HCT116 (cell line): ENCODE data around the gene GOLGA1. TPM values are rescaled to one million over a fixed set of nuclear protein-coding genes. Genes with fewer than 3 reads are reported as not detected.

Experiments
- ATAC-seq: fragments of 200-7000 bp; cut with Tn5 transposase; 2 replicates; pipeline ENCODE4 v1.9.1; 2020; ENCODE audit warnings: mild to moderate bottlenecking, moderate library complexity
- BruUV-seq: library from RNA; stranded (reverse); fragments of 400-500 nt; replicated peaks from 2 replicates; lab custom pipeline; 2021; lab: Mats Ljungman, UMichigan
- CTCF ChIA-PET: fragments of 300-600 bp; sonication (Branson Sonifier 250); formaldehyde crosslinking; loops from one replicate; lab custom pipeline; 2021; ENCODE audit warnings: antibody characterized with exemption; lab: Charles Lee
- POLR2A ChIA-PET: fragments of 300-600, 350-600 bp; sonication (Branson Sonifier 250); formaldehyde crosslinking; loops from one replicate; lab custom pipeline; 2021; ENCODE audit warnings: antibody characterized with exemption; lab: Charles Lee
- RAD21 ChIA-PET, 2 experiments: fragments of 300-600 bp; sonication (Branson Sonifier 250); formaldehyde crosslinking; loops; one replicate each; lab custom pipeline; 2023; ENCODE audit warnings: low total read pairs in 2 of 2; ENCODE audit not compliant: uncharacterized antibody in 2 of 2, unreplicated experiment in 2 of 2, low non-redundant PET in 1 of 2; lab: Charles Lee
- DNase-seq: peaks from one replicate; pipeline ENCODE4 v3.0.0-alpha.2; 2010; ENCODE audit warnings: low read depth, low spot score
- H2AFZ ChIP-seq: fragments of 200-600 bp; shearing (Covaris generic), sonication (generic); 2 replicates; pipeline ENCODE4 v1.6.1; 2017; ENCODE audit warnings: low read depth, mixed run types, mixed read lengths, antibody characterized with exemption, low read length; ENCODE audit not compliant: poor library complexity, severe bottlenecking
- H3K27ac ChIP-seq: 2 replicates; pipeline ENCODE4 v1.5.1; 2012; ENCODE audit warnings: low read depth, low read length
- H3K27me3 ChIP-seq: fragments of 200-600 bp; sonication (generic); 2 replicates; pipeline ENCODE4 v1.6.1; 2016; ENCODE audit warnings: mixed run types, low read length, mixed read lengths; ENCODE audit not compliant: insufficient read depth
- H3K36me3 ChIP-seq, 2 experiments: fragments of 200-500 bp in 1 of 2; fragments of 200-600 bp in 1 of 2; sonication (Bioruptor generic) in 1 of 2; sonication (generic) in 1 of 2; 2 replicates each; pipeline versions ENCODE4 v1.5.1 to v1.6.1; 2014 to 2016; ENCODE audit warnings: low read length in 2 of 2, inconsistent platforms in 1 of 2, mixed read lengths in 1 of 2, mixed run types in 1 of 2; ENCODE audit not compliant: insufficient read depth in 2 of 2, control insufficient read depth in 1 of 2
- H3K4me1 ChIP-seq, 2 experiments: fragments of 200-600 bp in 1 of 2; sonication (generic) in 1 of 2; 2 replicates each; pipeline versions ENCODE4 v1.5.1 to v1.6.1; 2012 to 2017; ENCODE audit warnings: low read length in 2 of 2, inconsistent platforms in 1 of 2, mild to moderate bottlenecking in 1 of 2, mixed read lengths in 1 of 2, mixed run types in 1 of 2, moderate library complexity in 1 of 2; ENCODE audit not compliant: insufficient read depth in 2 of 2, control insufficient read depth in 1 of 2
- H3K4me2 ChIP-seq: fragments of 200-600 bp; sonication (generic); 2 replicates; pipeline ENCODE4 v1.6.1; 2017; ENCODE audit warnings: mixed run types, low read length, mixed read lengths
- H3K4me3 ChIP-seq, 2 experiments: fragments of 200-600 bp in 1 of 2; sonication (generic) in 1 of 2; replicated peaks in 1 of 2; 2 replicates each; pipeline ENCODE4 v1.5.1; 2011 to 2016; ENCODE audit warnings: low read length in 2 of 2, control low read depth in 1 of 2, low read depth in 1 of 2, mild to moderate bottlenecking in 1 of 2, mixed read lengths in 1 of 2, mixed run types in 1 of 2
- H3K79me2 ChIP-seq: fragments of 200-600 bp; sonication (generic); 2 replicates; pipeline ENCODE4 v1.6.1; 2017; ENCODE audit warnings: mild to moderate bottlenecking, mixed run types, low read length, moderate library complexity, mixed read lengths; ENCODE audit not compliant: insufficient read depth
- H3K9ac ChIP-seq: fragments of 200-600 bp; sonication (generic); 2 replicates; pipeline ENCODE4 v1.6.1; 2016; ENCODE audit warnings: low read length, mixed read lengths
- H3K9me2 ChIP-seq: fragments of 200-600 bp; sonication (generic), shearing (Covaris generic); 2 replicates; pipeline ENCODE4 v1.6.1; 2017; ENCODE audit warnings: mixed run types, mild to moderate bottlenecking, moderate library complexity; ENCODE audit not compliant: insufficient read depth
- H3K9me3 ChIP-seq, 2 experiments: fragments of 200-500 bp in 1 of 2; fragments of 200-600 bp in 1 of 2; sonication (Bioruptor generic) in 1 of 2; sonication (generic) in 1 of 2; 2 replicates each; pipeline ENCODE4 v1.6.1; 2014 to 2017; ENCODE audit warnings: low read length in 2 of 2, mixed read lengths in 2 of 2, inconsistent platforms in 1 of 2, low read depth in 1 of 2, mild to moderate bottlenecking in 1 of 2, mixed run types in 1 of 2, moderate library complexity in 1 of 2; ENCODE audit not compliant: control insufficient read depth in 1 of 2, insufficient read depth in 1 of 2
- H4K20me1 ChIP-seq: fragments of 200-600 bp; sonication (generic), shearing (Covaris generic); 2 replicates; pipeline ENCODE4 v1.6.1; 2017; ENCODE audit warnings: mixed run types, mild to moderate bottlenecking, moderate library complexity; ENCODE audit not compliant: insufficient read depth
- EGR1 ChIP-seq: IDR thresholded peaks from 2 replicates; pipeline ENCODE4 v1.6.1; 2012; ENCODE audit warnings: low read depth
- ELF1 ChIP-seq: IDR thresholded peaks from 2 replicates; pipeline ENCODE4 v1.6.1; 2012; ENCODE audit warnings: low read depth, borderline replicate concordance
- FOSL1 ChIP-seq: IDR thresholded peaks from 2 replicates; pipeline ENCODE4 v1.6.1; 2012; ENCODE audit warnings: low read depth
- JUND ChIP-seq: IDR thresholded peaks from 2 replicates; pipeline ENCODE4 v1.6.1; 2012
- POLR2A ChIP-seq: IDR thresholded peaks from 2 replicates; pipeline ENCODE4 v1.7.0; 2011; ENCODE audit warnings: borderline replicate concordance; ENCODE audit not compliant: insufficient read depth, insufficient read length; ENCODE audit errors: extremely low read depth
- RAD21 ChIP-seq: IDR thresholded peaks from 2 replicates; pipeline ENCODE4 v1.6.1; 2012; ENCODE audit warnings: low read depth, mild to moderate bottlenecking
- SP1 ChIP-seq: IDR thresholded peaks from 2 replicates; pipeline ENCODE4 v1.6.1; 2012; ENCODE audit warnings: low read depth
- TCF7L2 ChIP-seq: IDR thresholded peaks from 2 replicates; pipeline ENCODE4 v1.7.0; 2011; ENCODE audit warnings: borderline replicate concordance, inconsistent platforms; ENCODE audit not compliant: insufficient read depth, insufficient read length; ENCODE audit errors: extremely low read depth
- ZNF274 ChIP-seq: fragments of 200-500 bp; sonication (Bioruptor generic); IDR thresholded peaks from 2 replicates; pipeline ENCODE4 v1.6.1; 2014; ENCODE audit warnings: mild to moderate bottlenecking, low read depth, low read length, inconsistent platforms
- intact Hi-C: fragments of 100-400 bp; cut with micrococcal nuclease; formaldehyde crosslinking; loops from 2 replicates; pipeline ENCODE4 v1.10.0; 2022
- total RNA-seq: library from RNA; stranded (reverse); gene quantifications from one replicate; pipeline ENCODE4 v1.2.1, GENCODE V29; 2021; ENCODE audit not compliant: unreplicated experiment
- TF ChIP-seq, protein P1 (sequence below): IDR thresholded peaks from 2 replicates; pipeline ENCODE4 v1.6.1; 2012
- TF ChIP-seq, protein P2 (sequence below): IDR thresholded peaks from 2 replicates; pipeline ENCODE4 v1.6.1; 2011; ENCODE audit warnings: mild to moderate bottlenecking, low read length, moderate library complexity; ENCODE audit not compliant: insufficient replicate concordance; ENCODE audit errors: extremely low read depth

GOLGA1 gene
- total RNA-seq, 1 experiment from 2014 or later: 13.1 TPM

DNA sequence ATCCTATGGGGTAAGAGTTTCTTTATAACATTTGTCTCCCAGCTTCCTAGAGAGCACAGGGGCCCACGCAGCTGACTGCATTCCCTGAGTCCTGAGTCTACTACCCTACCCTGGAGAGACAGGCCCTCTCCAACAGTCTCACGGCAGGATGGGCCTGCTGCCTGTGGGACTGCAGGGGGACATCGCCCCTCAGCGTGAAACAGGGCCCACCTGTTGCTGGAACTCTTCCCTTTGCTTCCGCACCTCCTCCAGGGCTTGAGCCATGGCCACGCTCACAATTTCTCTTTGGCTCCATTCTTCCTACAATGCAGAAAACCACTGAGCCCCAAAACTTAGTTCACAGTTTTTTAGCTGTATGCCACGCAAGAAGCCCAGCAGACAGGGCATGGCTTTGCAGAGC is 50.7 kb downstream of the GOLGA1 start:
- intact Hi-C loops: no loop called here
- no peaks in the 10 kb centered on the region for H3K79me2 ChIP-seq
- peaks cover 0 to 2% of the 10 kb centered on the region in 2 experiments for H3K36me3 ChIP-seq
- H3K9ac ChIP-seq: no peak overlapping the region
- RAD21 ChIA-PET: no interaction called here
- no peak for TF ChIP-seq JUND
- TF ChIP-seq POLR2A: no peak
- TF ChIP-seq, protein P1, sequence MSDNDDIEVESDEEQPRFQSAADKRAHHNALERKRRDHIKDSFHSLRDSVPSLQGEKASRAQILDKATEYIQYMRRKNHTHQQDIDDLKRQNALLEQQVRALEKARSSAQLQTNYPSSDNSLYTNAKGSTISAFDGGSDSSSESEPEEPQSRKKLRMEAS: no peak
- no peak for TF ChIP-seq RAD21
- no peak for TF ChIP-seq FOSL1
- TF ChIP-seq SP1: no peak
- no peak for TF ChIP-seq EGR1
- TF ChIP-seq, protein P2, sequence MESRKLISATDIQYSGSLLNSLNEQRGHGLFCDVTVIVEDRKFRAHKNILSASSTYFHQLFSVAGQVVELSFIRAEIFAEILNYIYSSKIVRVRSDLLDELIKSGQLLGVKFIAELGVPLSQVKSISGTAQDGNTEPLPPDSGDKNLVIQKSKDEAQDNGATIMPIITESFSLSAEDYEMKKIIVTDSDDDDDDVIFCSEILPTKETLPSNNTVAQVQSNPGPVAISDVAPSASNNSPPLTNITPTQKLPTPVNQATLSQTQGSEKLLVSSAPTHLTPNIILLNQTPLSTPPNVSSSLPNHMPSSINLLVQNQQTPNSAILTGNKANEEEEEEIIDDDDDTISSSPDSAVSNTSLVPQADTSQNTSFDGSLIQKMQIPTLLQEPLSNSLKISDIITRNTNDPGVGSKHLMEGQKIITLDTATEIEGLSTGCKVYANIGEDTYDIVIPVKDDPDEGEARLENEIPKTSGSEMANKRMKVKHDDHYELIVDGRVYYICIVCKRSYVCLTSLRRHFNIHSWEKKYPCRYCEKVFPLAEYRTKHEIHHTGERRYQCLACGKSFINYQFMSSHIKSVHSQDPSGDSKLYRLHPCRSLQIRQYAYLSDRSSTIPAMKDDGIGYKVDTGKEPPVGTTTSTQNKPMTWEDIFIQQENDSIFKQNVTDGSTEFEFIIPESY: no peak
- TF ChIP-seq TCF7L2: no peak
- no peak for TF ChIP-seq ZNF274
- no peak for TF ChIP-seq ELF1
- TF ChIP-seq, all 23 proteins: peak for 0
- H3K4me1 ChIP-seq: no peaks in the 10 kb centered on the region
- DNase-seq (no peak), ATAC-seq (no peak)
- no peaks in the 10 kb centered on the region for H3K9me3 ChIP-seq
- no peak overlapping the region for H2AFZ ChIP-seq
- CTCF ChIA-PET: no interaction called here
- no peak overlapping the region for H3K27ac ChIP-seq
- no peak overlapping the region for H3K4me3 ChIP-seq
- POLR2A ChIA-PET: no interaction called here
- no peaks in the 10 kb centered on the region for H4K20me1 ChIP-seq
- BruUV-seq: no TSS peak
- H3K9me2 ChIP-seq: no peaks in the 10 kb centered on the region
- H3K4me2 ChIP-seq: no peak overlapping the region
- H3K27me3 ChIP-seq: no peaks in the 10 kb centered on the region
